Aortic smooth muscle cell (primary cell): ENCODE results near the gene TMPRSS4. TPM values are rescaled to one million over a fixed set of nuclear protein-coding genes. Genes with fewer than 3 reads are reported as not detected.

ENCODE experiments used
- total RNA-seq: library from RNA; depleted of rRNA; stranded (reverse); fragments of >200 nt; gene quantifications from 2 replicates; pipeline ENCODE4 v1.2.3, GENCODE V29; 2014

TMPRSS4 gene
- under 0.01 TPM in 1 of 2 replicates, not detected in the other for total RNA-seq

GRCh38 chr11:118076754-118077281 lies at the start of gene TMPRSS4:
TMPRSS4 (plus strand) TSS chr11:118077078; CDS start chr11:118077303, 225 bp downstream.

GRCh38 chr11:118086913-118087768 lies 10.3 kb downstream of the TMPRSS4 start, which contains the start of gene SMIM35:
SMIM35 (minus strand) TSS chr11:118086963; CDS start chr11:118086757, 206 bp downstream.

GRCh38 chr11:118152552-118153471 lies 75.9 kb downstream of the TMPRSS4 start, which contains the start of gene SCN4B:
SCN4B (minus strand) TSS chr11:118152823; CDS start chr11:118152673, 150 bp downstream.

Other genes starting within 250 kb of the TMPRSS4 start
- gene FXYD6, start 200.4 kb upstream of the TMPRSS4 start, total RNA-seq: 0.19 TPM in 1 of 2 replicates, not detected in the other
- not detected in 2 replicates for gene TMPRSS13, start 147.7 kb upstream of the TMPRSS4 start, total RNA-seq
- gene IL10RA, start 90.7 kb upstream of the TMPRSS4 start, total RNA-seq: not detected in 2 replicates
- gene SMIM35, start 9.9 kb downstream of the TMPRSS4 start, total RNA-seq: not detected in 2 replicates
- gene SCN4B, start 75.7 kb downstream of the TMPRSS4 start, total RNA-seq: not detected in 2 replicates
- not detected in 2 replicates for gene SCN2B, start 99.6 kb downstream of the TMPRSS4 start, total RNA-seq
- not detected in 2 replicates for gene JAML, start 147.9 kb downstream of the TMPRSS4 start, total RNA-seq
- 0.19 and 0.66 TPM in 2 replicates for gene MPZL3, start 175.3 kb downstream of the TMPRSS4 start, total RNA-seq
- gene MPZL2, start 187.2 kb downstream of the TMPRSS4 start, total RNA-seq: 0.56 and 2.0 TPM in 2 replicates
- gene CD3E, start 227.7 kb downstream of the TMPRSS4 start, total RNA-seq: not detected in 2 replicates